Endothelial cell of umbilical vein (primary cell): ENCODE results near the gene DCTN4. TPM values are rescaled to one million over a fixed set of nuclear protein-coding genes. Genes with fewer than 3 reads are reported as not detected.

Experiments used
- BruUV-seq: library from RNA; stranded (reverse); fragments of 400-500 nt; replicated peaks from 2 replicates; lab custom pipeline; 2021; lab: Mats Ljungman, UMichigan
- CTCF ChIA-PET: fragments of 300-600, 350-600 bp; sonication (Branson Sonifier 250); formaldehyde crosslinking; loops from one replicate; lab custom pipeline; 2021; ENCODE audit warnings: antibody characterized with exemption, inconsistent platforms; lab: Charles Lee
- POLR2A ChIA-PET: fragments of 300-600, 350-600 bp; sonication (Branson Sonifier 250); formaldehyde crosslinking; loops from one replicate; lab custom pipeline; 2021; ENCODE audit warnings: antibody characterized with exemption, inconsistent platforms; lab: Charles Lee
- DNase-seq: peaks from one replicate; pipeline ENCODE4 v3.0.0-alpha.2; 2011; ENCODE audit warnings: low read depth, low spot score
- FAIRE-seq: peaks from 2 replicates; lab custom pipeline; 2011; peaks lifted over from hg19 to GRCh38; lab: Jason Lieb, UNC
- H2AFZ ChIP-seq: 2 replicates; pipeline ENCODE4 v1.6.0; 2012; ENCODE audit warnings: low read depth, low read length, control low read depth, inconsistent platforms
- H3K27ac ChIP-seq: 2 replicates; pipeline ENCODE4 v1.5.1; 2011; ENCODE audit warnings: low read depth, mild to moderate bottlenecking, control low read depth, low read length, moderate library complexity; ENCODE audit not compliant: insufficient read depth
- H3K27me3 ChIP-seq, 2 experiments: 2 replicates each; pipeline versions ENCODE4 v1.6.0 to v1.6.1; 2011; ENCODE audit warnings: low read length in 2 of 2, mixed read lengths in 1 of 2; ENCODE audit not compliant: control insufficient read depth in 2 of 2, insufficient read depth in 2 of 2
- H3K36me3 ChIP-seq, 2 experiments: 2 replicates in 1 of 2; 3 replicates in 1 of 2; pipeline ENCODE4 v1.5.1; 2011; ENCODE audit warnings: low read length in 2 of 2, mild to moderate bottlenecking in 1 of 2, moderate library complexity in 1 of 2; ENCODE audit not compliant: control insufficient read depth in 2 of 2, insufficient read depth in 2 of 2; ENCODE audit errors: extremely low read depth in 1 of 2
- H3K4me1 ChIP-seq: 3 replicates; pipeline ENCODE4 v1.5.1; 2011; ENCODE audit warnings: mild to moderate bottlenecking, low read length; ENCODE audit not compliant: control insufficient read depth, insufficient read depth; ENCODE audit errors: extremely low read depth
- H3K4me2 ChIP-seq: 2 replicates; pipeline ENCODE4 v1.6.1; 2011; ENCODE audit warnings: low read length, control low read depth, mixed read lengths; ENCODE audit not compliant: insufficient read depth
- H3K4me3 ChIP-seq, 3 experiments: fragments of 200-600 bp in 1 of 3; sonication (generic), shearing (Covaris generic) in 1 of 3; replicated peaks in 1 of 3; 2 replicates each; pipeline ENCODE4 v1.5.1; 2011 to 2016; ENCODE audit warnings: control low read depth in 3 of 3, low read length in 3 of 3, mild to moderate bottlenecking in 2 of 3, inconsistent platforms in 1 of 3, low read depth in 1 of 3, moderate library complexity in 1 of 3; ENCODE audit not compliant: insufficient read depth in 1 of 3
- H3K79me2 ChIP-seq: 2 replicates; pipeline ENCODE4 v1.6.0; 2012; ENCODE audit warnings: low read length, inconsistent platforms; ENCODE audit not compliant: control insufficient read depth, insufficient read depth
- H3K9ac ChIP-seq: replicated peaks from 2 replicates; pipeline ENCODE3; 2011; ENCODE audit warnings: low read length, control low read depth; ENCODE audit not compliant: insufficient read depth; ENCODE audit errors: extremely low read depth
- H3K9me1 ChIP-seq: replicated peaks from 3 replicates; pipeline ENCODE4 v1.6.0; 2011; ENCODE audit warnings: mild to moderate bottlenecking, low read length; ENCODE audit not compliant: control insufficient read depth, insufficient read depth; ENCODE audit errors: extremely low read depth
- H3K9me3 ChIP-seq: replicated peaks from 2 replicates; pipeline ENCODE4 v1.5.1; 2012; ENCODE audit warnings: low read length, inconsistent platforms; ENCODE audit not compliant: control insufficient read depth, insufficient read depth
- H4K20me1 ChIP-seq: replicated peaks from 2 replicates; pipeline ENCODE3; 2011; ENCODE audit warnings: mild to moderate bottlenecking, low read length; ENCODE audit not compliant: control insufficient read depth, insufficient read depth; ENCODE audit errors: extremely low read depth
- CTCF ChIP-seq, 2 donors: IDR thresholded peaks; 1 replicate in 1 of 2; 2 replicates in 1 of 2; pipeline ENCODE4 v1.5.1; 2011; ENCODE audit warnings: low read length in 2 of 2, mild to moderate bottlenecking in 2 of 2, moderate library complexity in 2 of 2, control low read depth in 1 of 2, inconsistent platforms in 1 of 2, low read depth in 1 of 2; ENCODE audit not compliant: insufficient read depth in 1 of 2; ENCODE audit errors: extremely low read depth in 1 of 2
- EZH2 ChIP-seq: IDR thresholded peaks from 2 replicates; pipeline ENCODE4 v1.6.1; 2012; ENCODE audit warnings: borderline replicate concordance, low read depth, mild to moderate bottlenecking, moderate library complexity, low read length, inconsistent platforms; ENCODE audit not compliant: severe bottlenecking
- FOS ChIP-seq: IDR thresholded peaks from 2 replicates; pipeline ENCODE4 v1.6.1; 2011; ENCODE audit warnings: mild to moderate bottlenecking, low read length, moderate library complexity, borderline replicate concordance; ENCODE audit not compliant: insufficient read depth
- GATA2 ChIP-seq: IDR thresholded peaks from 2 replicates; pipeline ENCODE4 v1.7.0; 2011; ENCODE audit warnings: low read depth, mild to moderate bottlenecking, moderate library complexity, mixed read lengths, low read length; ENCODE audit not compliant: insufficient read length, insufficient read depth
- JUN ChIP-seq: IDR thresholded peaks from 2 replicates; pipeline ENCODE4 v1.6.1; 2011; ENCODE audit warnings: borderline replicate concordance, low read depth; ENCODE audit not compliant: insufficient read length, insufficient read depth
- MAX ChIP-seq: IDR thresholded peaks from 2 replicates; pipeline ENCODE4 v1.6.1; 2011; ENCODE audit not compliant: insufficient read depth, insufficient read length
- MYC ChIP-seq: IDR thresholded peaks from one replicate; pipeline ENCODE4 v1.6.1; 2011; ENCODE audit warnings: mild to moderate bottlenecking, low read depth, low read length
- POLR2A ChIP-seq: IDR thresholded peaks from 2 replicates; pipeline ENCODE4 v1.6.1; 2012; ENCODE audit warnings: low read depth, mild to moderate bottlenecking, control low read depth, low read length
- POLR2AphosphoS5 ChIP-seq: IDR thresholded peaks from 2 replicates; pipeline ENCODE4 v1.6.1; 2012; ENCODE audit warnings: low read depth, mild to moderate bottlenecking, control low read depth, low read length, moderate library complexity; ENCODE audit not compliant: insufficient read depth
- dilution Hi-C: fragments of 300-500 bp; cut with MboI; formaldehyde crosslinking; loops from one replicate; pipeline ENCODE4 v1.15.0; 2019; ENCODE audit warnings: low sequenced_read_pairs; ENCODE audit not compliant: extremely low pct_ligation_motif_present
- intact Hi-C: fragments of 100-400 bp; cut with micrococcal nuclease; formaldehyde crosslinking; loops from one replicate; pipeline ENCODE4 v1.10.0; 2022
- polyA plus RNA-seq, 4 experiments: library from polyadenylated mRNA; depleted of rRNA in 3 of 4; stranded (reverse) in 3 of 4; unstranded in 1 of 4; fragments of >200 nt; gene quantifications; 2 replicates each; pipeline versions ENCODE4 v1.2.1 to v1.2.3, GENCODE V29; 2011 to 2012; ENCODE audit warnings: missing spikeins in 1 of 4
- total RNA-seq: library from RNA; stranded (reverse); gene quantifications from 2 replicates; pipeline ENCODE4 v1.2.3, GENCODE V29; 2021

DCTN4 gene
- total and polyA plus RNA-seq, 2 donors (not counting 3 experiments of a cell fraction or from before 2014, with no cell fraction given), result 22.4 to 47.3 TPM

GRCh38 chr5:150779397-150780186, 20.8 kb upstream of the DCTN4 start:
- H3K79me2 ChIP-seq, result no peaks in the 10 kb centered on the region
- no TSS peak for BruUV-seq
- H4K20me1 ChIP-seq, result no peaks in the 10 kb centered on the region
- H3K27ac ChIP-seq, result no peak overlapping the region
- dilution Hi-C loops (no loop called here), intact Hi-C loops (loop anchor here (1.0 kb wide), 1 partner anchor 78 kb away; the partner anchor contains the start of gene RBM22)
- DNase-seq (no peak), FAIRE-seq (peak; percentile 47)
- ChIA-PET POLR2A (no interaction called here), CTCF (interaction anchor here (1.1 to 2.6 kb wide), 11 partner anchors 8 to 219 kb away, joined by 3 to 25 read pairs (median 12); partner anchors contain the start of genes DCTN4, IRGM and RBM22)
- H3K4me2 ChIP-seq, result no peak overlapping the region
- H2AFZ ChIP-seq, result no peak overlapping the region
- peaks cover 32 to 43% of the 10 kb centered on the region in 2 experiments for H3K27me3 ChIP-seq
- H3K9me1 ChIP-seq, result no peaks in the 10 kb centered on the region
- H3K9me3 ChIP-seq, result no peaks in the 10 kb centered on the region
- H3K36me3 ChIP-seq, result no peaks in the 10 kb centered on the region
- peaks cover 22% of the 10 kb centered on the region for H3K4me1 ChIP-seq
- no peak overlapping the region for H3K9ac ChIP-seq
- H3K4me3 ChIP-seq, result peak overlapping the region in 1 of 3 experiments; percentile 40
- TF ChIP-seq EZH2, result no peak
- no peak for TF ChIP-seq POLR2A
- no peak for TF ChIP-seq MYC
- no peak for TF ChIP-seq POLR2AphosphoS5
- no peak for TF ChIP-seq MAX
- TF ChIP-seq GATA2, result no peak
- TF ChIP-seq CTCF (IDR thresholded peaks at IDR 0.05; ENCODE audit: extremely low read depth in 1 of 2, insufficient read depth in 1 of 2, low read depth in 1 of 2, low read length in 2 of 2), result no peak
- no peak for TF ChIP-seq JUN
- no peak for TF ChIP-seq FOS
